HG03108 (cell line): Measurements from ENCODE around the gene SKAP1.
"Not testable (repeated sequence)": the region's sequence is repeated elsewhere in the genome, so short reads cannot be mapped to it uniquely, and the experiment has no call there.

Experiments used
- ATAC-seq: cut with Tn5 transposase; IDR thresholded peaks from one replicate; pipeline ENCODE4 v1.9.1; 2021; ENCODE audit warnings: moderate library complexity; ENCODE audit not compliant: unreplicated experiment

The SKAP1 gene

DNA sequence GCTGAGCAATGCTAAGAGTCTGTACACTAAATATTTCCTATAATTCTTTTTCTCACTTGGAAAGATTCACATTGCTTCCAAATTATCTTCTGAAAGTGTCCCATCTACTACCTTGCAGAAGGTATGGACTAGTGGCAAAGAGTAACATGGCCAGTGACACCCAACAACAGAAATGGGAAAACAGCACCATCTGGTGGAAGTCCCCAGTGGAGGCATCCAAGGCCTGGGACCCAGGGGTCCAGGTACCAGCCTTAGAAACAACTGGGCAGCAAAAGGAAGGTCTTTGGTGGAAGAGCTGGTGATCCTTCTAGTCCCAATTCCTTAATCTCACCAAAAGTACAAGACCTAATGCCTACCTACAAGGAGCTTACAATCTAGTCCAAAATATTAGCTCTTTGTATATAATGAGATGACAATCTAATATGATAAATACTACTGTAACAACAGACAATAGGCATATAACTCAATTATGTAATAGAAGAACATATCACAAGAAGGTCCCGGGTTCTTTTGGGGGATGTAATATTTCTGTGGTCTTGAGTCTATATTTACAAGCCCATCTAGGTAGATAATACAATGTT lies 55.3 kb downstream of the SKAP1 start:
- ATAC-seq = no peak

GRCh38 chr17:48373883-48374282 lies 56.1 kb downstream of the SKAP1 start:
- ATAC-seq = no peak

DNA sequence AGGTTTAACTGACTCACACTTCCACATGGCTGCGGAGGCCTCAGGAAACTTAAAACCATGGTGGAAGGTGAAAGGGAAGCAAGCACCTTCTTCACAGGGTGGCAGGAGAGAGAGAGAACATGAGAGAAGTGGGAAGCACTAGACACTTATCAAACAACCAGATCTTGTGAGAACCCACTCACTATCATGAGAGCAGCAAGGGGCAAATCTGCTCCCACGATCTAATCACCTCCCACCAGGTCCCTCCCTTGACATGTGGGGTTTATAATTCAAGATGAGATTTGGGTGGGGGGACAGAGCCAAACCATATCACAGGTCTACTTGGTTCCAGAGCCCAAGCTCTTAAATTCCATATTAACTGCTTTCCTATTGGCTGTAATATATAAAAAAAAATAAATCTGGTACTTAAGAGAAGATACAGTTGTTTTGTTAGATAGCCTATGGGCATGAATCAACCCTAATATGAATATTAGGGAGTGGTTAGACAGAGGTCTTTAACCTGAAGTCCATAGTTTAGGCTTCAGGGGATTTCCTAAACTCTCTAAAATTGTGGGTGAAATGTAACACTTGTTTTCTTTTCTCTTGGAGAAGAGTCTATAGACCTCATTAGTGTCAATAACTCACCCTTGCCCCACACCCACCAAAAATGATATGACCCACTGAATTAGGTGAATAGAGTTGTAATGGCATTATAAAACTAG lies 56.7 kb downstream of the SKAP1 start:
- ATAC-seq = no peak

DNA sequence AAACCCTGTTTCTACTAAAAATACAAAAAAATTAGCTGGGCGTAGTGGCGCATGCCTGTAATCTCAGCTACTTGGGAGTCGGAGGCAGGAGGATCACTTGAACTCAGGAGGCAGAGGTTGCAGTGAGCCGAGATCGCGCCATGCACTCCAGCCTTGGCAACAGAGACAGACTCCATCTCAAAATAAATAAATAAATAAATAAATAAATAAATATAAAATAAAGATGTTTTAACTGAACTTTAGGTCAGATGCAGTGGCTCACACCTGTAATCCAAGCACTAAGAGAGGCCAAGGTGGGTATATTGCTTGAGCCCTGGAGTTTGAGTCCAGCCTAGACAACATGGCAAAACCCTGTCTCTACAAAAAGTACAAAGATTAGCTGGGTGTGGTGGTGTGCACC lies 61.0 kb downstream of the SKAP1 start:
- not testable (repeated sequence) for ATAC-seq

DNA sequence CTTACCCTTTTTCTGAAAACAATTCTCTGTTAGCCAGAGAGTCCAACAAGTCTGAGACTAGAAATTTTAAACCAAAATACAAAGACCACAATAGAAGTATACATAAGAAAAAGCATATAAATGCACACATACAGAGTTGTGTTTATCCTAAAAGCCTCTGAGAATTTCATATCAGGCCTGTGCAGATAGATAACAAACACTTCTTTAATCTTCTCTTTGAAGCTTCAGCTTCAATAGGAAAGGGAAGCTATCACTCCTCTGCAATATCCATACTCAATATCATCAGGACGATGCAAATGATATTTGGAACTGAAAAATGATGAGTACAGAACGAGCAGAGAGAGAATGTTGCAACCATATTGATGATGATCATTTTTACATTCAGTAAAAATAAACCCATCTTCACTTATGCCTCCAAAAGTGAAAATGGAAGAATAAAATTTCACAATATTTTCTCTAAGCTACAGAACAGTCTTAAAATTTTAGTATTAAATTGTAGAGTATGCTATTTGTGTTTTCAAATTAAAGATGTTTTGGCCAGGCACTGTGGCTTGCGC lies 61.6 kb downstream of the SKAP1 start:
- ATAC-seq = no peak

- ATAC-seq = no peak
These were observed 66.9 kb downstream of the SKAP1 start for GRCh38 chr17:48363161-48363560.

DNA sequence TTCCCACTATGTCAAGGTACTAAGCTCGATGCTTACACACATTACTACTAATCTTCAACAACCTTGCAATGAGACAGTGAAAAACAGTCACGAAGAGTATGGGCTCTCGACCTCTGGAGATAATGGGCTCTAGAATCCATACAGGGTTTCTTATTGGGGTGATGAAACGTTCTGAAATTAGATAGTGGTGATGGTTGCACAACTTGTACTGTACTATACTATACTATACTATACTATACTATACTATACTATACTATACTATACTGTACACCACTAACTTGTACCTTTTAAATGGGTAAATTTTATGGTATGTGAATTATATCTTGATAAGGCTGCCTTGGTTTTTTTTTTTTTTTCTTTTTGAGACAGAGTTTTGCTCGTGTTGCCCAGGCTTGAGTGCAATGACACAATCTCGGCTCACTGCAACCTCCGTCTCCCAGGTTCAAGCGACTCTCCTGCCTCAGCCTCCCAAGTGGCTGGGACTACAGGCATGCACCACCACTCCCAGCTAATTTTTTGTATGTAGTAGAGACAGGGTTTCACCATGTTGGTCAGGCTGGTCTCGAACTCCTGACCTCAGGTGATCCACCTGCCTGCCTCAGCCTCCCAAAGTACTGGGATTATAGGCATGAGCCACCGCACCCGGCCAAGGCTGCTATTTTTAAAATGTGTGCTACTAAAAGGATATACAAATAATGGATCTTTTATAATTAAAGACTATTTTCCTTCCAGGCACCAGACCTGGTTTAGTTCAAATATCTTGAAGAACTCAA lies 69.0 kb downstream of the SKAP1 start:
- not testable (repeated sequence) for ATAC-seq

GRCh38 chr17:48357779-48358602 lies 72.0 kb downstream of the SKAP1 start:
- no peak for ATAC-seq

DNA sequence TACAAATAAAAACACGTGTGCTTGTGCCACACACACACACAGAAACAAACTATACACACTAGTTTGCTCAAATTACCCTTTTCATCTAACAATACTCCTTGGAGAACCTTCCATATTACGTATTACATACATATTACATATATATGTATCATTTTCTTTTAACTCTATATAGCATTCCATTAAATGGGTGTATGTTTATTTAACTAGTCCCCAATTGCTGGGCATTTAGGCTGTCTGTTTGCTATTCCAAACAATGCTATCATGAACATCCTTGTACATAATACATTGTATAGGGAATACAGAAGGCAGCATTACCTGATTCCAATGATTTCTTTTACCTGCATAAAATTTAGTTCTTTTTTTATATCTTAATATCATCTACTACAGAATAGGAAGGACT lies 73.1 kb downstream of the SKAP1 start:
- ATAC-seq = no peak

- ATAC-seq = no peak
These were observed 77.4 kb downstream of the SKAP1 start for GRCh38 chr17:48352630-48353029.

GRCh38 chr17:48351911-48352332 lies 78.1 kb downstream of the SKAP1 start:
- ATAC-seq = no peak

DNA sequence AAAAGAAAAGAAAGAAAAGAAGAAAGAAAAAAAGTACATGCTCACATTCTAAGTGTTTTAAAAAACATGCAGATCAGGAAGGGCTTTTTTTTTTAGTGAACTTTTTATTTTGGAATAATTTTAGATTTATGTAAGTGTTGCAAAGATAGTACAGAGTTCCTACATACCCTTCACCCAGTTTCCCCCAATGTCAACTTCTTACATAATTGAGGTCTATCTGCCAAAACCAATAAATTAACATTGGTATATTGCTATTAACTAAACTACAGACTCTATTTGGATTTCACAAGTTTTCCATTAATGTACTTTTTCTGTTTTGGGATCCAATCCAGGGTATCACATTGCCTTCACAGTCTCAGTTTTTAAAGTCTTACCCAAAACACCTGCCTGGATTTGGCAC lies 81.7 kb downstream of the SKAP1 start:
- ATAC-seq = no peak

DNA sequence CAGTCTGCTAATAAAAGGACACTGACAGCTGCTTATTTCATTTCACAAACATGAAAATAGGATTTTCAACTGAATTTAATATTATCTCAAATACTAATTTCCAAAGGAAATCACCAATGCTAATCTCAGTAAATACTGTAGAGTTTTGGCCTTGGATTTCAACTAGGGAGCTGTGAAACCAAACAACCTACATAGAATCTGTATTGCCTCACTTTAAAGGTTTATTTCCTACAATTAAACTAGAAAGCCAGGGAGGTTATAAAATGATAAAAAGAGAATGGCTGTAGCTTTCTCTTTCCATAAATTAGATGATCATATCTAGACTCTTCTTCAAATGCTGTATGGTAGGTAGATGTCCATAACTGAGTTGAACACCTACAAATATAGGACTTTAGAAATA lies 82.8 kb downstream of the SKAP1 start:
- ATAC-seq = no peak

DNA sequence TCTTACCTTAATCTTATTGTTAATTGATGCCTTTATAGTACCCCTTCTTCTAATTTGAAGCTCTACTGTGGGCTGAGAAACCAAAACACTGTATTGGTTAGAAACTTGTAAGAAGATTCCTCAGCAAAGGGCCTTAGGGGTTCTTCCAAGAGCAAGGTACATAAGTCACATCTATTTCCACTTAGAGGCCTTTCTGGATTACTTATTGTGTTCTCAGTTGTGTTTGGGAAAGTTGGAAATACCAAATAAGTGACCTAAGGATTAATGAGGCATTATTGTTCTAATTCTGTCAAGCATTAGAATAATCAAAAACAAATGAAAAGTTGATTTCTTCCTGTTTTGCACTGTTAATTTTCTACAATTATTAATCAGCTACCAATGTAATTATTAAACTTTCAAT lies 85.8 kb downstream of the SKAP1 start:
- no peak for ATAC-seq

DNA sequence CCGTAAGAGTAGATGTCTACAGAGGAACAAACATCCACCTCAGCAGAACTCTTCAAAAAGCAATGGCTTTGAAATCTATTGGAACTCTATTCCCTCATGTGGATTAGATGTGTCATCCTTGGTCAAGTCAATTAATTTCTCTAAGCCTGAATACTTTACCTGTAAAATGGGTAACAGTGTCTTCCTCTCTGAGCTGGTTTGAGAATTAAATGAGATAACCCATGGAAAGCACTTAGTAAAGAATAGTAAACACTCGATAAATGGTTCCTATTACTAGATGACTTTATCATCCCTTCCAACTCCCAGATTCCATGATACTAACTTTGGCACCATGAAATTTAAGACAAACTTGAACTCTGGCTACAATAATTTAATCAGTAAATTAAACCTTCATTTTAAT lies 89.1 kb downstream of the SKAP1 start:
- no peak for ATAC-seq

- no peak for ATAC-seq
These were observed 91.3 kb downstream of the SKAP1 start for GRCh38 chr17:48338720-48339119.

DNA sequence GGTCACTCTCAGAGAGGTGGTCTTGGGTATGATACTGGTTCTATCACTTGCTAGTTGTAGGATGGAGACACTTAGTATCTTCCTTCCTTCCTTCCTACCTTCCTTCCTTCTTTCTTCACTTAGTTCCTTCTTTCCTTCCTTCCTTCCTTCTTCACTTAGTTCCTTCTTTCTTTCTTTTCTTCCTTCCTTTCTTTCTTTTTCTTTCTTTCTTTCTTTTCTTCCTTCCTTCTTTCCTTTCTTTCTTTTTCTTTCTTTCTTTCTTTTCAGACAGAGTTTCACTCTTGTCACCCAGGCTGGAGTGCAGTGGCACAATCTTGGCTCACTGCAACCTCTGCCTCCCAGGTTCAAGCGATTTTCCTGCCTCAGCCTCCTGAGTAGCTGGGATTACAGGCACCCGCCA lies 92.1 kb downstream of the SKAP1 start:
- ATAC-seq = not testable (repeated sequence)

DNA sequence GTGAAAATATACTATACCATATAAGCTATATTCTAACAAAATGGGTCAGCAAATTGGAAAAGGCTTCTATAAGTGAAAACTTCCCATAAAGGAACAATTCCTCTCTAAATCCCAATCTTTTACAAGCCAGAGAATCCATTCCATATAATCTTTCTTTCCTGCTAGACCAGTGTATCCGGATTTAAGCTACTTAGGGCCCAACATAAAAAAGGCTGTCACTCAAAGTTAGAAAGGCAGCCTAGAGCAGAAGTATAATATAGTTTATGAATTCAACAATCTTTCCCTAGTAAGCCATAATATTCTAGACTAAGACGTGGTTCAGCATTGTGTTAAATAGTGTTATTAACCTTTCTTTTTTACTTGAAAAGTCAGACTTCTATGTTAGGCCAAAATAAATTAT lies 93.0 kb downstream of the SKAP1 start:
- no peak for ATAC-seq

GRCh38 chr17:48335858-48336500 lies 94.0 kb downstream of the SKAP1 start:
- ATAC-seq = no peak

DNA sequence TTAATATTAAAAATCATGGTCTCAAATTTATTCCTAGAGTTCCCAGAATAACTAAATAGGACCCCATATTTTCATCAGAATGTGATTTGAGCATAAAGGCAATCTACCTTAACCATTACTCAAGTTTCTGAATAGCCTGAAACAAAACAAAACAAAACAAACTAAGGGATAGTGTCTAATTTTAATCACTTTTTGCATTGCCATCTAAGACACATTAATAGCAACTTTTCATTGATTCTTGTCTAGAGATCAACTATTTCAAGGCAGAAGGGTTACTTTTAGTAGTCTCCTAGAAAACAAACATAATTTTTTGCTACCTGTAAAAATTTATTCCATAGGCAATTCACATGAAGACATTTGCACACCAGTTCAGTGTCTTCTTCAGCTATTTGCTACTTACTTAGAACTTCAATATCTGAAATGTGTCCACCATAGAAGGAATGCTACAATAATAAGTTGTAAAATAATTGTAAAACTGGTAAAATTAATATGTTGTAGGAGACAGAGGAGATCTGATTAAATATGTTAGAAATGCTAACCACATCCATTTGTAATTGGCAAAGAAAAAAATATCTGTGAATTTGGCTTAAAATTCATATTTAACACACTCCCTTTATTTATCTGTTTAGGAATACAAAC lies 94.7 kb downstream of the SKAP1 start:
- ATAC-seq = no peak
